ENCODE measurements around the gene SH3BP5L. TPM values are rescaled to one million over a fixed set of nuclear protein-coding genes. Genes with fewer than 3 reads are reported as not detected.

Gene SH3BP5L
- total and polyA plus RNA-seq, 10 of the 15 experiments (the other 5 are each of a cell fraction or from before 2014, with no cell fraction given): 1.1 to 22.8 (median 10.9) TPM

DNA sequence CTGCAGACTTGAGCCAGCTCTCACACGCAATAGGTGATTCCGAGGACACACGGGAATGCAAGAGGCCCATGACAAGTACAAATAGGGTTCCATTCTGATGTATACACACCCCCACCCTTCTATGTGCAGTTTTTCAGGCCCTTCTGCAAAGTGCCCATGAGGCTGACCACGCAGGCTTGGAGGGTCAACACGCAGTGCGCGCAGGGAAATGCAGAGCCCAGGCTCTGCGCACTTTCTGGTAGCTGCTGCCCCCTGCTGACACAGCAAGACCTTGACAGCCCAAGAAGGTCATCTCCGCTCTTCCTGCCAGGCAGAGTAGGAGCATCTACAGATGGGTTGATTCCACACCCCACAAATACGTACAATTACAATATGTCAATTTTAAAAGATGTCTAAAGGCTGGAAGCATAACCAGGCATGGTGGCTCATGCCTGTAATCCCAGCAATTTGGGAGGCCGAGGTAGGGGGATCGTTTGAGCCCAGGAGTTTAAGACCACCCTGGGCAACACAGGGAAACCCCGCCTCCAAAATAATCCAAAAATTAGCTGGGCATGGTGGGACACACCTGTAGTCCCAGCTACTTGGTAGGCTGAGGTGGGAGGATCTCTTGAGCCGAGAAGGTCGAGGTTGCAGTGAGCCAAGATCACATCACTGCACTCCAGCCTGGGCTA lies 18.5 kb downstream of the SH3BP5L start:
- no TSS peak for BruUV-seq (replicated peaks)
- peaks cover 2% of the 10 kb centered on the region; the same call in 2 of the 3 replicates for H3K9me3 ChIP-seq (replicated peaks; ENCODE audit: control insufficient read depth, insufficient read depth, low read length)
- ChIA-PET SMC1A (ENCODE audit: uncharacterized antibody, unreplicated experiment) (interaction anchor here (0.5 to 5.7 kb wide), 21 partner anchors 12 to 870 kb away, joined by 3 to 89 read pairs (median 12); partner anchors contain the start of genes OR2T1 and SH3BP5L), CTCF (interaction anchor here (1.0 to 4.9 kb wide), 25 partner anchors 12 to 870 kb away, joined by 3 to 86 read pairs (median 6); partner anchors contain the start of genes SH3BP5L and ZNF672), POLR2A (interaction anchor here (0.6 to 1.9 kb wide), 2 partner anchors 12 to 30 kb away, joined by 3 to 8 read pairs; partner anchors contain the start of gene ZNF672), RAD21 (ENCODE audit: unreplicated experiment) (interaction anchor here (1.4 to 4.3 kb wide), 11 partner anchors 12 to 564 kb away, joined by 3 to 72 read pairs (median 31); partner anchors contain the start of genes SH3BP5L and ZNF692)
- FAIRE-seq (peak; percentile 54), ATAC-seq (peak; percentile 79), DNase-seq (ENCODE audit: low read depth, low spot score) (no peak)
- intact Hi-C loops (cut with micrococcal nuclease; ENCODE audit: unreplicated experiment) (loop anchor here (1.0 to 5.0 kb wide), 5 partner anchors 111 to 564 kb away; no protein-coding TSS in a partner anchor), in situ Hi-C loops (cut with MboI) (loop anchor here (5.0 kb wide), 3 partner anchors 110 to 565 kb away; no protein-coding TSS in a partner anchor)
- peaks cover 24% of the 10 kb centered on the region for H3K4me1 ChIP-seq (ENCODE audit: control insufficient read depth, insufficient read depth, low read length)
- H4K20me1 ChIP-seq (ENCODE audit: control insufficient read depth, insufficient read depth): no peaks in the 10 kb centered on the region
- H3K36me3 ChIP-seq (ENCODE audit: control insufficient read depth in 2 of 2, insufficient read depth in 2 of 2, low read length in 1 of 2): peaks cover 0 to 10% of the 10 kb centered on the region in 2 experiments; a peak in 2 of 4 replicates
- no peak overlapping the region for H3K4me2 ChIP-seq (ENCODE audit: control insufficient read depth, insufficient read depth)
- no peak overlapping the region for H3K9ac ChIP-seq (ENCODE audit: control insufficient read depth, insufficient read depth, low read length)
- WGBS (ENCODE audit: insufficient coverage, insufficient replicate concordance, low lambda C conversion rate, missing lambda C conversion rate): 55% methylated on average over 15 of the region's 15 CpGs
- no peak overlapping the region for H2AFZ ChIP-seq (ENCODE audit: control insufficient read depth, low read depth, low read length)
- H3K4me3 ChIP-seq: no peak overlapping the region
- H3K79me2 ChIP-seq (ENCODE audit: control insufficient read depth, insufficient read depth, low read length): no peaks in the 10 kb centered on the region
- no peak overlapping the region for H3K27ac ChIP-seq (ENCODE audit: control insufficient read depth, insufficient read depth)
- no peaks in the 10 kb centered on the region for H3K27me3 ChIP-seq (replicated peaks in 1 of 2; ENCODE audit: control insufficient read depth in 2 of 2, insufficient read depth in 2 of 2, low read length in 1 of 2)
- TF ChIP-seq SPI1 (IDR thresholded peaks at IDR 0.05; ENCODE audit: borderline replicate concordance, insufficient read depth, low read depth, low read length) (no peak), POU2F2 (IDR thresholded peaks at IDR 0.05; ENCODE audit: borderline replicate concordance, low read depth, low read length) (peak; percentile 54; the same call in 1 of the 3 replicates), RBBP5 (conservative IDR thresholded peaks at IDR 0.05) (no peak), SMARCA5 (IDR thresholded peaks at IDR 0.05) (peak; percentile 80; the same call in 1 of the 2 replicates), FOXM1 (IDR thresholded peaks at IDR 0.05; ENCODE audit: low read depth, low read length) (0 out of 2 replicates have a peak, but pooled peaks have one; percentile 33), IKZF1 (conservative IDR thresholded peaks at IDR 0.05) (peak; percentile 67), NR2F1 (conservative IDR thresholded peaks at IDR 0.05) (peak; percentile 59; the same call in 1 of the 2 replicates), FOXK2 (IDR thresholded peaks at IDR 0.05) (no peak), RELB (IDR thresholded peaks at IDR 0.05; ENCODE audit: low read depth) (no peak), SMC3 (IDR thresholded peaks at IDR 0.05; ENCODE audit: borderline replicate concordance, low read length) (peak; percentile 99), IKZF2 (IDR thresholded peaks at IDR 0.05) (peak in 1 of 2 experiments; percentile 27; a peak in 1 of 4 replicates), MEF2A (IDR thresholded peaks at IDR 0.05; ENCODE audit: insufficient read depth, low read depth, low read length) (no peak), TARDBP (IDR thresholded peaks at IDR 0.05; ENCODE audit: borderline replicate concordance) (0 out of 2 replicates have a peak, but pooled peaks have one; percentile 30), EZH2 (IDR thresholded peaks at IDR 0.05; ENCODE audit: borderline replicate concordance, control insufficient read depth, low read depth, low read length) (no peak), YY1 (IDR thresholded peaks at IDR 0.05; ENCODE audit: low read depth, low read length) (peak; percentile 74), BMI1 (IDR thresholded peaks at IDR 0.05; ENCODE audit: borderline replicate concordance) (no peak), DPF2 (IDR thresholded peaks at IDR 0.05) (no peak), POLR2A (IDR thresholded peaks at IDR 0.05; ENCODE audit: low read depth, low read length) (0 out of 2 replicates have a peak, but pooled peaks have one; percentile 23), ZNF274 (IDR thresholded peaks at IDR 0.05; ENCODE audit: insufficient read depth, insufficient read length) (no peak), ZNF24 (IDR thresholded peaks at IDR 0.05) (no peak)
- TF ChIP-seq, protein P1, sequence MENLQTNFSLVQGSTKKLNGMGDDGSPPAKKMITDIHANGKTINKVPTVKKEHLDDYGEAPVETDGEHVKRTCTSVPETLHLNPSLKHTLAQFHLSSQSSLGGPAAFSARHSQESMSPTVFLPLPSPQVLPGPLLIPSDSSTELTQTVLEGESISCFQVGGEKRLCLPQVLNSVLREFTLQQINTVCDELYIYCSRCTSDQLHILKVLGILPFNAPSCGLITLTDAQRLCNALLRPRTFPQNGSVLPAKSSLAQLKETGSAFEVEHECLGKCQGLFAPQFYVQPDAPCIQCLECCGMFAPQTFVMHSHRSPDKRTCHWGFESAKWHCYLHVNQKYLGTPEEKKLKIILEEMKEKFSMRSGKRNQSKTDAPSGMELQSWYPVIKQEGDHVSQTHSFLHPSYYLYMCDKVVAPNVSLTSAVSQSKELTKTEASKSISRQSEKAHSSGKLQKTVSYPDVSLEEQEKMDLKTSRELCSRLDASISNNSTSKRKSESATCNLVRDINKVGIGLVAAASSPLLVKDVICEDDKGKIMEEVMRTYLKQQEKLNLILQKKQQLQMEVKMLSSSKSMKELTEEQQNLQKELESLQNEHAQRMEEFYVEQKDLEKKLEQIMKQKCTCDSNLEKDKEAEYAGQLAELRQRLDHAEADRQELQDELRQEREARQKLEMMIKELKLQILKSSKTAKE (IDR thresholded peaks at IDR 0.05; ENCODE audit: low read depth, poor library complexity, severe bottlenecking): peak; percentile 22
